ENCODE data around the gene PGLYRP2. TPM values are rescaled to one million over a fixed set of nuclear protein-coding genes. Genes with fewer than 3 reads are reported as not detected.

Gene PGLYRP2
- total and polyA plus RNA-seq, 2 of the 13 experiments (the other 11 are each of a cell fraction or from before 2014, with no cell fraction given) = 0.04 to 1.0 TPM

- TF ChIP-seq ZBTB26 (CRISPR knock-in tag; IDR thresholded peaks at IDR 0.05; ENCODE audit: borderline replicate concordance) = no peak
- no peak for TF ChIP-seq MTF1 (CRISPR knock-in tag; IDR thresholded peaks at IDR 0.05)
- peak; percentile 42; the same call in 1 of the 2 replicates for TF ChIP-seq PATZ1 (CRISPR knock-in tag; IDR thresholded peaks at IDR 0.05)
- TF ChIP-seq POLR2A (IDR thresholded peaks at IDR 0.05; ENCODE audit: insufficient read depth in 1 of 2, low read depth in 2 of 2, low read length in 2 of 2) = peak; percentile 58 to 64
- no peak for TF ChIP-seq ZFP41 (CRISPR knock-in tag; IDR thresholded peaks at IDR 0.05; ENCODE audit: borderline replicate concordance)
- no peak for TF ChIP-seq ZBTB34 (CRISPR knock-in tag; IDR thresholded peaks at IDR 0.05)
- TF ChIP-seq ZNF766 (CRISPR knock-in tag; IDR thresholded peaks at IDR 0.05; ENCODE audit: borderline replicate concordance) = peak; percentile 63; the same call in 1 of the 2 replicates
- peak; percentile 47; the same call in 1 of the 2 replicates for TF ChIP-seq GFI1 (CRISPR knock-in tag; IDR thresholded peaks at IDR 0.05; ENCODE audit: borderline replicate concordance)
- TF ChIP-seq SETDB1 (CRISPR knock-in tag; IDR thresholded peaks at IDR 0.05; ENCODE audit: borderline replicate concordance) = no peak
- TF ChIP-seq ZNF605 (CRISPR knock-in tag; IDR thresholded peaks at IDR 0.05) = no peak
- no peak for TF ChIP-seq BHLHE40 (IDR thresholded peaks at IDR 0.05; ENCODE audit: low read length)
- no peak for TF ChIP-seq ZNF17 (CRISPR knock-in tag; IDR thresholded peaks at IDR 0.05)
- no peak for TF ChIP-seq LBX2 (CRISPR knock-in tag; IDR thresholded peaks at IDR 0.05; ENCODE audit: borderline replicate concordance)
- no peak for TF ChIP-seq ZNF883 (CRISPR knock-in tag; IDR thresholded peaks at IDR 0.05; ENCODE audit: not compliant biosample characterization)
- TF ChIP-seq ZNF138 (CRISPR knock-in tag; IDR thresholded peaks at IDR 0.05; ENCODE audit: low read depth) = 0 out of 2 replicates have a peak, but pooled peaks have one; percentile 10
- TF ChIP-seq ZNF672 (CRISPR knock-in tag; IDR thresholded peaks at IDR 0.05) = no peak
- peak; percentile 81 for TF ChIP-seq ZFY (CRISPR knock-in tag; IDR thresholded peaks at IDR 0.05)
- TF ChIP-seq TBX2 (CRISPR knock-in tag; IDR thresholded peaks at IDR 0.05; ENCODE audit: borderline replicate concordance) = peak; percentile 17; the same call in 1 of the 2 replicates
- no peak for TF ChIP-seq ZNF10 (CRISPR knock-in tag; IDR thresholded peaks at IDR 0.05; ENCODE audit: borderline replicate concordance, low read depth)
- TF ChIP-seq NKX3-1 (CRISPR knock-in tag; IDR thresholded peaks at IDR 0.05) = no peak
- TF ChIP-seq REPIN1 (CRISPR knock-in tag; IDR thresholded peaks at IDR 0.05; ENCODE audit: borderline replicate concordance, low read depth) = no peak
Measured at GRCh38 chr19:15432629-15433518, 46.4 kb downstream of the PGLYRP2 start (continued).
